Stimulated activated CD8-positive, alpha-beta memory T cell treated with anti-CD3 and anti-CD28 coated beads, Interleukin-15, amount 100 ng/mL, for 4 hours (primary cell): ENCODE data around the gene PFDN5.
"Not testable (repeated sequence)": the region's sequence is repeated elsewhere in the genome, so short reads cannot be mapped to it uniquely, and the experiment has no call there.

Experiments used
- DNase-seq, 2 donors: peaks; one replicate each; pipeline ENCODE4 v3.0.0-alpha.2; 2020; ENCODE audit warnings: low read depth in 2 of 2

PFDN5 gene

GRCh38 chr12:53327435-53328042, 32.2 kb downstream of the PFDN5 start:
- no peak for DNase-seq

DNA sequence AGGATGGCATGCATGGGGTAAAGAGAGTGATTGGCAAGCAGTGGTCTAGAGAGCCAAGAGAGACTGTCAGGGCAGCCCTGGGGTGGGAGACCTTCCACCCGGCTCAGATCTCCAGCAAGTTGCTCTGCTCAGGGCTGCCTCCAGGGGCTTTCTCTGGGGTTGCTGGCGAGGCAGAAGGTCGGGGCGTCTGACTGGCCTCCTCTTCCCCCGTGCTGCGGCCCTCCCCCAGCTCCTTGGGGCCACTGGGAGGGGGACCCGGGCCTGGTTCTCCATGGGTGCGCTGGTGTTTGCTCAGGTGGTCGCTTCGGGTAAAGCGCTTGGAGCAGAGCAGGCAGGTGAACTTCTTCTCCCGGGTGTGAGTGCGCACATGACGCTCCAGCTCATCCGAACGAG, 32.7 kb downstream of the PFDN5 start:
- DNase-seq = no peak

- no peak for DNase-seq
Measured at GRCh38 chr12:53330671-53331070, 35.3 kb downstream of the PFDN5 start.

- not testable (repeated sequence) for DNase-seq
Measured at GRCh38 chr12:53332339-53332738, 37.0 kb downstream of the PFDN5 start.

DNA sequence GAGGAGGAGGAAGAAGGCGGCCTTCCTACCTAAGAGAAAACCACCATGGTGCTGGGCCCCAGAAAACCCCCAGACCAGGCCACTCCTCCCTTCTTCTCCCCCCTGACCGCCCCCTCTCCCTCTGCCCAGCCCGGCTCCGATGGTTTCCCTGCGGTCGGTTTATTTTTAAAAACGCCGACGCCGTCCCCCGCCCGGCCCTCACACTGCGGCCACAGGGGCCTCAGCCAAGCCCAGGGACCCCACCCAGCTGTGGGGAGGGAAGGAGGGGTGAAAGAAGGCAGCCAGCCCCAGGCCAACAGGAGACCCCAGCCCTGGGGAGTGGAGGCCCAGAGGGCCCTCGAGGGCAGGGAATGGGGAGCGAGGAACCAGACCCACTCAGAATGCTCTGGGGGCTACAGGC, 37.4 kb downstream of the PFDN5 start:
- no peak for DNase-seq

DNA sequence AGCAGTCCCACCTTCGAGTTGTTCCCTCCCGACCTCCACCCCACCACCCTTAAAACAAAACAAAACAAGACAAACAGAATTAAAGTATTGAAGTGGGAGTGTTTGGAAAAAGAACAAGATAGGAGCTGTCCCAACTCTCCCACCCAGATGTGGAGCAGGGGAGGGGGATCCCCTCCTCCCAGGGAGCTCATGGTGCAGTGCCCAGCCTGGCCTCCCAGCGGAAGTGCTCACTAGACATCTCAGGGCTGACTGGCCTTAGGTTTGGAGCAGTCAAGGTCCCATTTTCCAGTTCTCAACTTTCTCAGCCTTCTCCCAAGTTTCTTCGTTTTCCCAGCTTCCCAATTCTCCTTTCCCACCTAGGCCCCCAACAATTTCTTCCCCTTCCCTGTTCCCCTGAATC, 37.9 kb downstream of the PFDN5 start:
- no peak for DNase-seq

DNA sequence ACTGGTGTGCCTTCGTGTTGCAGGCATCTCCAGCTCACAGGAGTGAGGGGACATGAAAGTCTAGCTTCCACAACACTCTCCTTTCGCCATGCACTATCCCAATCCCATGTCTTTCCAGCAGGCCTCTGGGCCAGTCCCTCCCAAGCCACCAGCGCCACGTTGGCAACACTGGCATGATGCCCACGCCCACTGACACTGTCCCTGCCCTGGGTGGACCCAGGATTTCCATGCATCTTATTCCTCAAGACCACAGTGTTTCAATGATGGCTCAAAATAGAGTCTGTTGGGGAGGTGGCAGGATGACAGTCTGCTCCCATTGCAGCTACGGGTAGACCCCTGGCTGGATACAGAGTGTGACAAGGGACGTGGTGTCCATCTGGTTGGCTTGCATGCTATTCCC, 38.5 kb downstream of the PFDN5 start:
- no peak for DNase-seq

DNA sequence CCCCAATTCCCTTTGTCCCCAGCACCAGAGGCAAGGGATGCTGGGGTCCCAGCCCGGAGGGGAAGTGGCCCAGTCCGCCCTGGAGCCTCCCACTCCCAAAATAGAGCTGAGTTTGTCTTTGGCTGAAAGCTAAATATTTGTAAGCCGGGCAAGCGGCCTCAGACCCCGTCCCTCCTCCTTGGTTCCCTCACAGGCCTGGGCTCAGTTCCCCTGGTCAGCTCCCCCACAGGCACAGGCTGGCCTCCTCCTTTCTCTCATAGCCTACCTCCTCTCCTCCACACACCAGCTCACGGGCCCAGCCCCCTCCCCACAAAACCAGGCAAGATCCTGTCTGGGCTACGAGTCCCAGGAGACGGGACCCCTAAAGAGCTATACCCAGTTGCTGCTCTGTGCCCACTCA, 39.5 kb downstream of the PFDN5 start:
- no peak for DNase-seq

GRCh38 chr12:53336181-53336681, 40.9 kb downstream of the PFDN5 start, which contains the start of gene SP7:
Gene SP7 (minus strand): TSS chr12:53336354. CDS start chr12:53335646, 708 bp downstream.
- DNase-seq = no peak

DNA sequence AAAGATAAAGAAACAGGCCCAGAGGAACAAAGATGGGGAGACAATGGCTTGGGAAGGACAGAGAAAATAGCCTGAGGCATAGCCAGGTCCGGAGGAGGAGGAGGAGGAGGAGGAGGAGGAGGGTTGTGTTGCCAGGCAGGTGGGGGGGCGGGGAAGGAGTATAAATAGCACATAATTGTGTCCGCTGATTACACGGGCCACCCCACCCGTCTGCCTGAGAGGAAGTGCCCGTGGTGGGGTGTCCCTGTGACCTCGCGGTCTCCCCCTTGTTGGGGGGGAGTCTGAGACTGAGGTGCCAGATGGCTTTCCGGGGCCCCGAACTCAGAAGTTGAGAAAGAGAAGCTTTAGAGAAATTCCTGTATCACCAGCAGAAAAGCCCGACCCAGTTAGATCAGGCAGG, 42.7 kb downstream of the PFDN5 start:
- no peak for DNase-seq

DNA sequence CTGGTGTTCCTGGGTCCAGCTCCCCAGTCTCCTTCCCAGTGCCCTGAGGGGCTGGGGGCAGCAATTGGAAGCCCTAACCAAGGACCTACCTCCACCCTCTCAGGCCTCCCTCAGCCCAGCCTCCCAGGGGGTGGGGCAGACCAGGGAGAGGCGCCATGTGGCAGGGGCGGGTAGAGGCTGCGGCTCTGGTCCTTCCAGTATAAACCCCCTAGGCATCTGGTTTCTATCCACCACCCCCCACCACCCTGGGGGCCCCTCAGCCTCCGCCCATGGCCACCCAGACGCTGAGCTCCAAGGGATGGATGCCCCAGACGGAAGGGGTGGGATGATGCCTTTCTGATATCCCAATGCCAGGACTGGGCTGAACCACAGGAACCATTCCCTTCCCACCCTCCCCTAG, 43.6 kb downstream of the PFDN5 start:
- DNase-seq = no peak

GRCh38 chr12:53340398-53340797, 45.1 kb downstream of the PFDN5 start:
- DNase-seq = no peak

DNA sequence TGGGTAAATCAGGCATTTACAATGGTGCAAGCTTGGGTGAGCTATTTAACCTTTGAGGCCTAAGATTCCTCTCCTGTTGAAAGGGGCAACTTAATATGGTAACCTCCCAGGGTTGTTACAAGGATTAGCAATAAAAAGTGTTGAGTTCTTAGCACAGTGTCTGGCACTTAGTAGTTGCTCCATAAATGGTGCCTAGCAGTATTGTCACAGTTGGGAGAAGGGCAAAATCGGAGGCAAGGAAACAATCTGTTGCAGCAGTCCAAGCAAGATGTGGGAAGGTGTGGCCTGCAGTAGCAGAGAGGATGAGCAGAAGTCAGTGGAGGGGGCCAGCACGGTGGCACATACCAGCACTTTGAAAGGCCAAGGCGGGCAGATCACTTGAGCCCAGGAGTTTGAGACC, 48.1 kb downstream of the PFDN5 start:
- DNase-seq = no peak

DNA sequence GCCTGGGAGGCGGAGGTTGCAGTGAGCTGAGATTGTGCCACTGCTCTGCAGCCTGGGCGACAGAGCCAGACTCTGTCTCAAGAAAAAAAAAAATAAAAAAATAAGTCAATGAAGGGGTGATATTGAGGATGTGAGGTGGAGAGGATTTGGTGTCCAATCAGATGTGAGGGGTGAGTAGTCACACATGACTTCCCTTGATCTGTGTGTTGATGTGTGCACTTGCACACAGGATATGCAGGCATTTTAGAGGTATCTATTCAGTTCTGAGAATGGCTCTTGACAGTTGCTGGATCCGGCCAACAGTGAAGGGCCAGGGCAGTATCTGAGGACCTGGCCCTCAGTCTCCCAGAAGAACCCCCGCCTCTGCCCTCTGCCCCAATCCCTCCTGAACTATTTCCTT, 48.6 kb downstream of the PFDN5 start:
- DNase-seq = no peak

DNA sequence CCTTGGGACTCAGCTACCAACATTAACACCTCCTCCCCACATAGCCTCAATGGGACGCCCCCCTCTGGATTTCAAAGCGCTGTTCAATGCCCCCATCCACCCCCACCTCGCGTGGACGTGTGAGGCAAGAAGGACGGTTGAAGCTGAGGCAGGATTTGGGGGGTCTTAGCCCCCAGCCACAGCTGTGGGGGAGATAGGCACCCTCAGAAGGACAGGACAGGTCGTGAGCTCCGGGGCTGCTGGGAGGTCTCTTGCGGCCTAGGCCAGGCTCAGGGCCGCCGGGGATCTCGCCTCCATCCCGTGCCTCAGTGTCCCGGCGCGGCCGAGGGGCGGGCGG, 49.1 kb downstream of the PFDN5 start:
- DNase-seq = no peak

DNA sequence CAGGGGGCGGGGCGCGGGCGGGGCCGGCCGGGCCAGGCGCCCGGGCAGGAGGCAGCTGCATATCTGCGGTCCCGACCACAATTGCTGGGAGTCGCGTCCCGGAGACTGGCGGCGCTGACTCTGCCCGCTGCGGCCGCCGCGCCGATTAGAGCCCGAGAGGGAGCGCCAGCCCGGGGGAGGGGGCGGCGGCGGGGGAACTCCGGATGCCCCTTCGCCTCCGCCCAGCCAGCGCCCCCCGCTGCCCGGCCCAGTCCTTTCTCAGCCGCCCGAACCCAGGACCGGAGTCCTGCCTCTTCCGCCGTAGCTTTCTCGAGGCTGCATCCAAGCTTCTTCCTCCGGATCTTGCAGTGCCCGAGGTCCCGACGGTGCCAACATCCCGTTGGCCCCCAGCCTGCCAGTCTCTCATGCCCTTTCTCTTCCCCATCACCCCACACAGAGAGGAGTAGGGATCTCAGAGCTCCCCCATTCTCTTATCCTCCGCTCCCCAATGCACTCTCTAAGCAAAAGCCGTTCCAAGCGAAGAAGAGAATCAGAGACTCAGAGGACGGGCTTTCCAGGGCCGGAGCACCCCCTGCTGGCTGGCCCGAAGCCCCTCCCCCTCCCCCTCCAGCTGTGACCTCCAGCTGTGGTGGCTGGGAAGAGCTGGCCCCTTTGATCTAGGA, 49.6 kb downstream of the PFDN5 start:
- DNase-seq = peak; percentile 46 to 48

DNA sequence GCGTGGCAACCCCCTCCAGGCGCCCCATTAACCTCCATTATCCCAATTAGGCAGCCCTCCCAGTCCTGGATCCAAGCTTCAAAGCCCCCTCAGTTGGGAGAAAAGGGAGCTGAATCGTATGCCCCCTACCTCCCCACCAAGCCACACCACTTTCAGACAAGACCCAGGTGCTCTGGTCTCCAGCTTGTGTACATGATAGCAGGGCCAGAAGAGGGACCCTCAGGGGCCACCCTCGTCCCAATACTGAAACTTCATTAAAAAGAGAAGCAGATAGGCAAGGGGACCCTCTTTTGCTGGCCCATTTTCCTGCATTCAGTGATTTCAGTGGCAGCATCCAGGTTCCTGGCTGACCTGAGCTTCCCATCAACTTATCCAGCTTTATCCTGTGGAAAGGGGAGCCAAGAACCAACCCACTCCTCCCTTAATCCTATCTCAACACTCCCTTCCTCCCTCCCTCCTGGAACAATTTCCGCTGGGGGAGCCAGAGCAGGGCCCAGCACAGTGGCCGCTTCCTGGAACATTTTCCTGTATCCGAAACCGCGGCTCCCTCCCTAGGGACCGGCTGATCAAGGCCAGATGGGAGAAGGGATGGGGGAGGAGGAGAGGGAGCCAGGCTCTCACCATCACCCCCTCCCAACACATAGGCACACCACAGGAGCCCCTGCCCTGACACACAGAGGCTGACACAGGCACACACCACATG, 50.3 kb downstream of the PFDN5 start:
- DNase-seq = no peak

GRCh38 chr12:53346491-53346890, 51.1 kb downstream of the PFDN5 start:
- no peak for DNase-seq

GRCh38 chr12:53347905-53348304, 52.6 kb downstream of the PFDN5 start:
- DNase-seq = no peak
